ENCODE results near the gene TMEM150B. TPM values are rescaled to one million over a fixed set of nuclear protein-coding genes. Genes with fewer than 3 reads are reported as not detected.

The TMEM150B gene
- total RNA-seq, 1 donor from 2014 or later, result not detected

DNA sequence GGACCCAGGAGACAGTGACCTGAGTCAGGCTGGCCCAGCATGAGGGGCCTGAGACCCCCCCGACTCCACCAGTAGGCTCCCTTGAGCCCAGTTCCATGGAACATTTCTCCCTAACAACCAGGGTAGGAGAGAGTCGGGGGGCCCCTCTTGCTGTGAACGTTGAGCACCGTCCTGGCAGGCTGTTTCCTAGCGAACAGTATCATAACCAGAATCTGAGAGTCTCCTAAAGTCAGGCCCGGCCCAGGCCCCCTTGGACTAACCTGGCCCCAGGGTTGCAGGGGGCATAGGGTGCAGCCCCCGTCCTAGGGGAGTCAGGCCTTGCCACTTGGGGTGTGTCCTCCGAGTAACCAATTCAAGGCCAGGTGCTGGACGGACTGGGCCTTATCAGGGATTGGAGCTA, 13.7 kb downstream of the TMEM150B start:
- Mint-ChIP-seq H3K4me1 (ENCODE audit: low read depth) (no peaks in the 10 kb centered on the region), H3K36me3 (ENCODE audit: low read depth) (peaks cover 15% of the 10 kb centered on the region), H3K27me3 (ENCODE audit: low read depth) (no peaks in the 10 kb centered on the region), H3K4me3 (ENCODE audit: unreplicated experiment) (no peak overlapping the region), H3K9me3 (ENCODE audit: low read depth) (peaks cover 3% of the 10 kb centered on the region), H3K27ac (ENCODE audit: unreplicated experiment) (no peak overlapping the region)
- TF ChIP-seq, protein P1, sequence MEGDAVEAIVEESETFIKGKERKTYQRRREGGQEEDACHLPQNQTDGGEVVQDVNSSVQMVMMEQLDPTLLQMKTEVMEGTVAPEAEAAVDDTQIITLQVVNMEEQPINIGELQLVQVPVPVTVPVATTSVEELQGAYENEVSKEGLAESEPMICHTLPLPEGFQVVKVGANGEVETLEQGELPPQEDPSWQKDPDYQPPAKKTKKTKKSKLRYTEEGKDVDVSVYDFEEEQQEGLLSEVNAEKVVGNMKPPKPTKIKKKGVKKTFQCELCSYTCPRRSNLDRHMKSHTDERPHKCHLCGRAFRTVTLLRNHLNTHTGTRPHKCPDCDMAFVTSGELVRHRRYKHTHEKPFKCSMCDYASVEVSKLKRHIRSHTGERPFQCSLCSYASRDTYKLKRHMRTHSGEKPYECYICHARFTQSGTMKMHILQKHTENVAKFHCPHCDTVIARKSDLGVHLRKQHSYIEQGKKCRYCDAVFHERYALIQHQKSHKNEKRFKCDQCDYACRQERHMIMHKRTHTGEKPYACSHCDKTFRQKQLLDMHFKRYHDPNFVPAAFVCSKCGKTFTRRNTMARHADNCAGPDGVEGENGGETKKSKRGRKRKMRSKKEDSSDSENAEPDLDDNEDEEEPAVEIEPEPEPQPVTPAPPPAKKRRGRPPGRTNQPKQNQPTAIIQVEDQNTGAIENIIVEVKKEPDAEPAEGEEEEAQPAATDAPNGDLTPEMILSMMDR (IDR thresholded peaks at IDR 0.05), result no peak
- no peak for DNase-seq (ENCODE audit: low spot score)

DNA sequence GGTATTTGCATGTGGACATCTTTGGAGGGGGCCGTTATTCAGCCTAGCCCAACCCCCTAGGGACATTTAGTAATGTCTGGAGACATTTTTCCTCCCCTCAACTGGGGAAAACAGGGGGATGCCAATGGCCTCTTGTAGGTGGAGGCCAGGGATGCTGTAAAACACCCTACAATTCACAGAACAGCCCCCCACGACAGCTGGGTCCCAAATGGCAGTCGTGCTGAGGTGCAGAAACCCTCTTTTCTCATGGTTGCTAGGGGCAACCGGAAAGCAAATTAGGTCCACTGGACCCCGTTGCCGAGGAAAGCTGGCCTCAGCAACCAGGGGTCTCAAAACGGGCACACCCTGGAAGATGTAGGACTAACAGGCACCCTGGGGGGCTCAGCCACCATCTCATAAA, 14.6 kb downstream of the TMEM150B start:
- TF ChIP-seq, protein P1 (IDR thresholded peaks at IDR 0.05), result no peak
- H3K4me1 Mint-ChIP-seq (ENCODE audit: low read depth), result no peaks in the 10 kb centered on the region
- no peak overlapping the region for H3K27ac Mint-ChIP-seq (ENCODE audit: unreplicated experiment)
- H3K4me3 Mint-ChIP-seq (ENCODE audit: unreplicated experiment), result no peak overlapping the region
- no peak for DNase-seq (ENCODE audit: low spot score)
- no peaks in the 10 kb centered on the region for H3K27me3 Mint-ChIP-seq (ENCODE audit: low read depth)
- H3K9me3 Mint-ChIP-seq (ENCODE audit: low read depth), result no peaks in the 10 kb centered on the region
- H3K36me3 Mint-ChIP-seq (ENCODE audit: low read depth), result peaks cover 18% of the 10 kb centered on the region

DNA sequence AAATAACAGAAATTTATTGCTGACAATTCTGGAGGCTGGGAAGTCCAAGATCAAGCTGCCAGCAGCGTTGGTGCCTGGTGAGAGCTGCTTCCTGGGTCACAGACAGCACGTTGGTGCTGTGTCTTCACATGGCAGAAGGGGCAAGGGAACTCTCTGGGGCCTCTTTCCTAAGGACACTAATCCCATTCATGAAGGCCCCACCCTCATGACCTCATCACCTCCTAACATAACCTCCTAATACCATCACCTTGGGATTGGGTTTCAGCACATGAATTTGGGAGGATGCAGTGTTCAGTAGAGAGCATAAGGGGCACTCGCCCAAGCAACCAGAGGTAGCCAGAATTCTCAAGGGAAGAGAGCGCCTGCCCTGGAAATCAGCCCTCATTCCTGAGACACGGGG, 15.7 kb downstream of the TMEM150B start:
- DNase-seq (ENCODE audit: low spot score), result no peak
- Mint-ChIP-seq H3K27me3 (ENCODE audit: low read depth) (no peaks in the 10 kb centered on the region), H3K36me3 (ENCODE audit: low read depth) (peaks cover 21% of the 10 kb centered on the region), H3K27ac (ENCODE audit: unreplicated experiment) (no peak overlapping the region), H3K4me3 (ENCODE audit: unreplicated experiment) (no peak overlapping the region), H3K4me1 (ENCODE audit: low read depth) (no peaks in the 10 kb centered on the region), H3K9me3 (ENCODE audit: low read depth) (no peaks in the 10 kb centered on the region)
- TF ChIP-seq, protein P1 (IDR thresholded peaks at IDR 0.05), result no peak

DNA sequence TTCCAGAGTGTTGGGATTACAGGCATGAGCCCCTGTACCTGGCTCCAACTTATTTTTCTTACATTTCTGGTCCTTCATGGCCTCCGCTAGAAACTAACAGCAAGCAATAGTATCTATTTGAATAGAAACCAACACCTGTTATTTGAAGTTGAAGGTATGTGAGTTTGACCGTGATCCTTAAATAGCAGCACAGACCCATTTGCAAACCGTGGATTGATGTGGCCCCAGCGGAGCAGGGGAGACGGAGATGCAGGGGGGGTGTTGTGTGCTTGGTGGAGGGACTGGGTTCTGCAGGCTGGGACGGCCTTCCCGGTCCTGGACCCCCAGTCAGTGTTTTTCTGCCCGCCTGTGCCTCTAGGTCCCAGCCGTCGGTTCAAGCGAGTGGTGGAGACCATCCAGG, 16.9 kb downstream of the TMEM150B start:
- Mint-ChIP-seq H3K27me3 (ENCODE audit: low read depth) (no peaks in the 10 kb centered on the region), H3K9me3 (ENCODE audit: low read depth) (no peaks in the 10 kb centered on the region), H3K4me3 (ENCODE audit: unreplicated experiment) (no peak overlapping the region), H3K4me1 (ENCODE audit: low read depth) (no peaks in the 10 kb centered on the region), H3K27ac (ENCODE audit: unreplicated experiment) (no peak overlapping the region), H3K36me3 (ENCODE audit: low read depth) (peaks cover 21% of the 10 kb centered on the region)
- no peak for DNase-seq (ENCODE audit: low spot score)
- TF ChIP-seq, protein P1 (IDR thresholded peaks at IDR 0.05), result no peak

DNA sequence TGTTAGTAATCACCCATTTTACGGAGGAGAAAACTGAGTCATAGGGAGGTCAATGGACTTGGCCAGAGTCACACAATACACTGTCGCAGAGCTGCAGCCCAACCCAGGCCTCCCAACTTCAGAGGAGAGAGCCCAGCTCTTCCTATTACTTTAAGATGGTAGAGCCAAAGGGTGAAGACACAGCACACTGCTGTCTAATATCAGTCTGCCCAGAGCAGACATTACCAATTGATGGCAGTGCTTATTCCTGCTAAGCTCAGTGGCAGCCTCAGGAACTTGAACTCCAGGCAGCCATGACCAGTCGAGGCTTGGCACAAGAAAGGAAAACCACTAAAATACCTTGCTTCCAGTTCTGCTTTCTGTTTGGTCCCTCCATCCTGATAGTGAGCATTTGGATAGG, 18.4 kb downstream of the TMEM150B start:
- H3K27ac Mint-ChIP-seq (ENCODE audit: unreplicated experiment), result no peak overlapping the region
- peaks cover 3% of the 10 kb centered on the region for H3K4me1 Mint-ChIP-seq (ENCODE audit: low read depth)
- DNase-seq (ENCODE audit: low spot score), result no peak
- peaks cover 21% of the 10 kb centered on the region for H3K36me3 Mint-ChIP-seq (ENCODE audit: low read depth)
- TF ChIP-seq, protein P1 (IDR thresholded peaks at IDR 0.05), result no peak
- H3K4me3 Mint-ChIP-seq (ENCODE audit: unreplicated experiment), result no peak overlapping the region
- no peaks in the 10 kb centered on the region for H3K9me3 Mint-ChIP-seq (ENCODE audit: low read depth)
- no peaks in the 10 kb centered on the region for H3K27me3 Mint-ChIP-seq (ENCODE audit: low read depth)
